Activated CD4-positive, alpha-beta T cell treated with anti-CD3 and anti-CD28 coated beads, Interleukin-2, amount 50 U/mL, for 16 hours (primary cell): ENCODE measurements around the gene MRPL14.
A peak's percentile ranks its signal among the peaks of the same experiment; 100 is the strongest.

Source experiments
- DNase-seq: peaks from one replicate; pipeline ENCODE4 v3.0.0-alpha.2; 2020

The MRPL14 gene

GRCh38 chr6:44127186-44128019 lies at the start of gene MRPL14, which contains the start of gene TMEM63B:
MRPL14 (minus strand) TSS chr6:44127452; CDS start chr6:44116611, 10,841 bp downstream.
TMEM63B (plus strand) TSS chr6:44127554; CDS start chr6:44134585, 7,031 bp downstream.
- peak; percentile 91 for DNase-seq

GRCh38 chr6:44176130-44176761 lies 49.0 kb upstream of the MRPL14 start:
- no peak for DNase-seq

GRCh38 chr6:44172731-44173500 lies 45.7 kb upstream of the MRPL14 start:
- DNase-seq = peak; percentile 78

- no peak for DNase-seq
Measured at GRCh38 chr6:44171899-44172546, 44.8 kb upstream of the MRPL14 start.

- no peak for DNase-seq
Measured at GRCh38 chr6:44169886-44170570, 42.8 kb upstream of the MRPL14 start.

GRCh38 chr6:44169154-44169553 lies 41.9 kb upstream of the MRPL14 start:
- no peak for DNase-seq

GRCh38 chr6:44167567-44167966 lies 40.3 kb upstream of the MRPL14 start:
- no peak for DNase-seq

- DNase-seq = no peak
Measured at GRCh38 chr6:44166591-44167184, 39.4 kb upstream of the MRPL14 start.

GRCh38 chr6:44166116-44166515 lies 38.9 kb upstream of the MRPL14 start:
- DNase-seq = no peak

- DNase-seq = no peak
Measured at GRCh38 chr6:44162876-44163625, 35.8 kb upstream of the MRPL14 start.

- no peak for DNase-seq
Measured at GRCh38 chr6:44161997-44162338, 34.7 kb upstream of the MRPL14 start.

GRCh38 chr6:44158770-44159228 lies 31.5 kb upstream of the MRPL14 start, which contains the start of gene CAPN11:
CAPN11 (plus strand) TSS chr6:44158820; CDS start chr6:44158849, 29 bp downstream.
- no peak for DNase-seq

- DNase-seq = no peak
Measured at GRCh38 chr6:44157152-44157521, 29.9 kb upstream of the MRPL14 start.

- no peak for DNase-seq
Measured at GRCh38 chr6:44156494-44157151, 29.4 kb upstream of the MRPL14 start.

GRCh38 chr6:44154067-44154466 lies 26.8 kb upstream of the MRPL14 start:
- DNase-seq = no peak

- no peak for DNase-seq
Measured at GRCh38 chr6:44152533-44152932, 25.3 kb upstream of the MRPL14 start.

GRCh38 chr6:44152109-44152461 lies 24.8 kb upstream of the MRPL14 start:
- no peak for DNase-seq

GRCh38 chr6:44151348-44152108 lies 24.3 kb upstream of the MRPL14 start:
- peak; percentile 82 for DNase-seq

GRCh38 chr6:44150317-44150917 lies 23.2 kb upstream of the MRPL14 start:
- DNase-seq = no peak
